Fibroblast of the conjunctiva (primary cell): ENCODE results near the gene RIMS3.
"Not testable (repeated sequence)": the region's sequence is repeated elsewhere in the genome, so short reads cannot be mapped to it uniquely, and the experiment has no call there.

ENCODE experiments used
- DNase-seq: peaks from one replicate; pipeline ENCODE4 v3.0.0-alpha.2; 2010; ENCODE audit warnings: low read depth

RIMS3 gene

DNA sequence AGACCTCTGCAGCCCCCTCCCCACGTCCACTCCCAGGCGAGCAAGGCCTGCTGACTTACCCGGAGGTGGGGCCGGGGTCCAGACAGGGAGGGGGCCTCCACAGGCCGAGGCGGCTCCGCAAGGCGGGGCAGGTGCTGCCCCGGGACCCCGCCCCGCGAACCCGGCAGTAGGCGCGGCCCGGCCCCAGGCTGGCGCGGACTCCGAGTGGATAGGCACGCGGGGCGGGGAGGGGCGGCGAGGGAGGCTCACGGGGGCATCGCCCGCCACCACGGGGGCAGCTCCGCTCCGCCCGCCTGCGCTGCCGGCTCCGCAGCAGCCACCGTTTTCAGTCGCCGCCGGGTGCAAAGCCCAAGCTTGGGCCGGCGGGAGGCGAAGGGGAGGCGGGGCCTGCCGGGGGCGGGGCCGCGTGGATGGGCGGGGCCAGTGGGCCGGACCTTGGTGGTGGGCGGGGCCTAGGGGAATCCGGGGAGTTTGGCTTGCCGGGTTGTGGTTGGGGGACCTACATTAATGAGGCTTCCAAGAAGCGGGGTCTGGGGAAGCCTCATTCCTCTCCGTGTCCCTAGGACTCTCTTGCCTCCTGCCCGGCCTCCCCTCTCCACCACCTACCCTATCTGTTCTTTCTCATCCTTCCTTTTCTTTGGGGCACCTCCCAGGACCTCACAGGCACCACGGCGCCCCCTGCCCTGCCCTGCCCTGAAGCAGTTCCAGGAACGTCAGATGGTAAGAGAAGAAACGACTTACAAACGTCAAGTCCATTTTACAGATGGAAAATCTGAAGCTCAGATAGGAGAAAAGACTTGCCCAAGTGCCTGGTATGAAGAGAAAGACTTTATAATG lies at the start of gene RIMS3:
RIMS3 (minus strand) TSS at position 348 of the 837 bp plus-strand sequence. CDS start 23,757 bp downstream, outside the sequence.
- DNase-seq = no peak

DNA sequence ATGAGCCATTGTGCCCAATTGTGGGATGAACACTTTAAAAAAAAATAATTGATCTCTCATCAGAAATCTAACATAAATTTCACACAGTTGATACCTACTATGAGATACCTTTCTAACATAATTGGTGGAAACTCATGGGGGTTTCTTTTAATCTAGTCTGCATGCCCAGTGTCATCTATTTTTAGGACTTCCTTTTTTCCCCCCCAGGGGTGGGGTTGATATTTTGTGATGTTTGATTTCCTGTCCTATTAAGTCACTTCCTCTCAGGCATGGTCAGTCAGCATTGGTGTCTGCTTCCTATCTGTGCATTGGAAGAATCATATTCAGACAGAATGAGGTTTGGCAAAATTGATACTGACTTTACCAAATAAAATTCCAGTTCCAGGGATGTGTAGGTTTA lies 47.5 kb upstream of the RIMS3 start:
- DNase-seq = no peak

DNA sequence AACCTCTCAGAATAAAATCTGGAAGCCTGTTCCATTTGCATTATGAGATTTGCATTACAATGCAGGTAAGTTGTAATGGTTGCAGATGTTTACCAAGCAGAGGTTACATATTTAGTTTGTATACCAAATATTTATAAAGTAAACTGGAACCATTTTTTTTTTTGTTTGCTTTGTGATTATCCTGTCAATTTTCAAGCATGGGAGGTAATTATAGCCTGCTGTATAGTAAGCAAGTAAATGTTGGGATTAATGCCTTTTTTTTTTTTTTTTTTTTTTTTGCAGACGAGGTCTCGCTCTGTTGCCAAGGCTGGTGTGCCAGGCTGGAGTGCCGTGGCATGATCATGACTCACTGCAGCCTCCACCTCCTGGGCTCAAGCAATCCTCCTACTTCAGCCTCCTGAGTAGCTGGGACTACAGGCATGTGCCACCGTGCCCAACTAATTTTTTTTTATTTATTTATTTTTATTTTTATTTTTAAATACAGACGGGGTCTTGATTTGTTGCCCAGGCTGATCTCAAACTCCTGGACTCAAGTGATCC lies 47.0 kb upstream of the RIMS3 start:
- no peak for DNase-seq

DNA sequence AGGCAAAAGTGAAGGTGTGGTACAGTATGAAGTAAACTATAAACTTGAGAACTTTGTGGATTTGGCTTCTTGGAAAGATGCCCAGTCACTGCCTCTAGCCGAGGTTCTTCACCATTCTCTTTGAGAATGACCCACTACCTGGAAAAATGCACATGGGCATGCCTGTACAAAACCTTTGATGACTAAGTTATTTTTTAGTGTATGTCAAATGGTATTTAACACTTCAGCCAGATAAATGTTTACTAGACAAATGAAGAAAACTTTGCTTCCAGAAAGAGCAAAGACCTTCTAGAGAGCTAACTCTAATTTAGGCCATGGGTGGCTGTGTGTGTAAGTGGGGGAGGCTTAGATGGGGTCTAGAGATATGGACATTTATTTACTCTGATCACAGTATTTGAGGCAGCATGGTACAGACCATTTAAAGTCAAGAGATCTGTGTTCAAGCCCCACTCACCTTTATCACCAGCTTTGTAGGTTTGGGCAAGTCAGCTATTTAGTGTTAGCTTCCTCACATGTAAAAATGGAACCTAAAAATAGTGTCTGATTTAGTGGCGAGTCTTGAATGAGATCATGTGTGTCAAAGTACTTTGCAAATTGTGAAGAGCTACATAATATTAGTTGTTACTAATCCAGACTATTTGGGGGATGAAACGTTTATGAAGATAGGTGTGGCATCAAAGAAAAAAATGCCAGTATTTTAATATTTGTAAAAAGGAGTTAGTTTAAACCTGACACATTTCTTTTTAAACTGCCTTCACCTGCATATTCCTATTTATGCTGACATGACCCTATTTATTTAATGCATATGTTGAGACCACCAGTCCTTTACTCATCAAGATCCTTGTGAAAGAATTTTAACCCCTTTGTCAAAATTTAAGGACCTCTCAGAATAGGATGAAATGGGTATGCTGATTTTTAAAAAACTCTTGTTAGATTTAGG lies 46.3 kb upstream of the RIMS3 start:
- DNase-seq = no peak

DNA sequence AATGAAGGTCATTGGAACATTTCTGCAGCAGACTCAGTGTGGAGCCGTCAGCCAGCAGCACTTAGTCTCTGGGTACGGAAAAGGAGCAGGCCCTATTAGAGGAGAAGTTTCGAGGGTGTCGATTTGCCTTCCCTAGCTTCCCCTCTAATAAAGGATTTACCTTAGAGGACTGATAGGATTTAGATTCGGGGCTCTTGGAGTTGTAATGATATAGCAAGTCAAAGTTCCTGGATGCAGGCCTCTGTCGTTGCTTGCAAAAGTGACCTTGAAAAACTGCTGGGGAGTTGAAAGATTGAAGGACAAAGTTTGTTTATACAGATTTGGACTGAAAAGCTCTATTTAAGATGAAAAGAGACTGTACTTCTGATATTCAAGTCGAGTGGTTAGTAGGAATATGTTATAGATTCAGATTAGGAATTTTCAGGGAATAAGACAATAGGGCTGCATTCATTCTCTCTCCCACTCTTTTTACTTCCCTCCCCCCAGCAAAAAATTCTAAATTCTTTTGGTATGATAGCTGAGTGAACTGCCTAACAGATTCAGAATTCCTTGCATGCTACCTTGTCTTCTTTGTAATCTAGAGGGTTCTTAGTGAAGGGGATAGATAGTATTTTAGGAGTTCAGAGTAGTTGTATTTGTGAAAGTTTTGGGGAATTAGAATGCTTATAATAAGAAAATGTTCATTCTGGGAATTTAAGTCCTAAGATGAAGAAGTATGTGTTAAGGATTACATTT lies 45.3 kb upstream of the RIMS3 start:
- DNase-seq = no peak

DNA sequence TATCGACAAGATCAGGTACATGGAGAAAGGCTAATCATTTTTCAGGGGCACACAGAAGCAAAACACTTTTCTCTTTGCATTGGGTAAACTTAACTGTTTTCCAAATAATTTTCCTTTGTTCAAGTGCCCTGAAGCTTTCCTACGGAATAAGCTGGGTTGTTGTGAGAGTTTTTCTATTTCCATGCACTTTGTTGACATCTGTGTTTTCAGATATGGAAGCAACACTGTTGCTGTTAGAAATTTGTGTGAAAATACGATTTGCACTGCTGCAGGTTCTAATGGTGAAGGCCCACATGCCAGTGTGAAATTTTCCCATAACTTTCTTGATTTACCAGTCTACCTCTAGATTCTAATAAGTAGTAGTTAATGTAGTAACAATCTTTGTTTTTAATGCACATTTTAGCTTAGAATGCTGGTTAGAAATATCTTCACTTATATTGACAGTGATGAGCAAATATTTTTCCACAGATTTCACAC lies 44.4 kb upstream of the RIMS3 start:
- DNase-seq = no peak

DNA sequence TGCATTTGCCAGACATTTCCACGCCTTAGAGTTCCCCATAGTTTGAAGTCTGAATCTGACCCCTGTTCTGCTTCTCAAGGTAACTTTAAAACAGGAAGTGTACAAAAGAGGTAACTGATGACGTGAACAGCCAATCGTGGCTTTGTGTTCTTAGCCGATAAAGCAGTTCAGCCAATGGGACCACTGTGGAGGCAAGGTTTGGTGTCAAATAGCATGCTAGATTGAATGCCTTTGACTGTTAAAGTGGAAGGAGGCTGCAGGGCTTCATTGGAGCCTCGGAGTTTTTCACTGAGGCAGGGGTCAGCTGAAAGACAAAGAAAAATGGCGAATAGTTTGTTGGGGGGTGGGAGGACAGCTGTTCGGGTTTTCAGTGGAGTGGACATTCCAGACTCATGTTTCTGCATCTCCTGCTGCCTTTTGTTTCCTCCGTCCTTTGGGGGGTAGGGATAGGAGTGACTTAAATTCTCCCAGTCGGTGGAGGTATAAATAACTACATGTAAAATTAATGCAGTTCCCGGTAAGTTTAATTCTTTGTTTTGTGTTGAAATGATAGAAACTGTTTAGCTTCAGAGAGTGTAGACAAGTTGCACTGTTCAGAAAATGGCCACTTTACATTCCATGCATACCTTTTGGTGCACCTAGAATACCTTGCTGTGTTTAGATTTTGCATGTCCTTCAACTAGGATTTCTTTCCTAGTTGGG lies 43.8 kb upstream of the RIMS3 start:
- peak; percentile 91 for DNase-seq

DNA sequence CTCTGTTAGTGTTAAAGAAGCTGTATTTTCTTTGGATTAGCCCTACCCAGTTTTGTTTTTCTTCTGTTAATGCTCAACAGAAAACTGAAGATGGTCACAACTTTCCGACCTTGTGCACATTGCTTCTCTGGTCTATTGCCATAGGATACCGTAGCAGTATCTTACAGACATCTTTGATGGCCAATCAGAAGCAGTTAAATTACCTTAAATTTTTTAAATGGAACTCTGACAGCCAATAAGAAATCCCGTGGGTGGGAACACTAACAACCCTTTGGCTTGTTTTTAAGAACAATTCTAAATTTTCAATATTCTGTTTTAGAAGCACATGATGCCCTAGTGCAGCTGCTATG lies 43.2 kb upstream of the RIMS3 start:
- peak; percentile 68 for DNase-seq

DNA sequence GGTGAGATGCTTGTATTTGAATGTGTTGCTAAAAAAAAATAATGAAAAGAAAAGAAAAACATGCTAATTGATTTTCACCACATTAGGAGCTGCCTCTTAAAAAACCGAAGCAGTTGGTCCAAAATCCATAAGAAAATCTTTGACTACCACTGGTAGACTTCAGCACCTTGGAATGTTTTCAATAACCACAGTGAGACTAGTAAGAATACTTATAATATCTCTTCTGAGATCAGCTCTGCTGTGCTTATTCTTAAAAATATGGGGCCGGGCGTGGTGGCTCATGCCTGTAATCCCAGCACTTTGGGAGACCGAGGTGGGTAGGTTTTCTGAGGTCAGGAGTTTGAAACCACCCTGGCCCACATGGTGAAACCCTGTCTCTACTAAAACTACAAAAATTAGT lies 41.1 kb upstream of the RIMS3 start:
- no peak for DNase-seq

DNA sequence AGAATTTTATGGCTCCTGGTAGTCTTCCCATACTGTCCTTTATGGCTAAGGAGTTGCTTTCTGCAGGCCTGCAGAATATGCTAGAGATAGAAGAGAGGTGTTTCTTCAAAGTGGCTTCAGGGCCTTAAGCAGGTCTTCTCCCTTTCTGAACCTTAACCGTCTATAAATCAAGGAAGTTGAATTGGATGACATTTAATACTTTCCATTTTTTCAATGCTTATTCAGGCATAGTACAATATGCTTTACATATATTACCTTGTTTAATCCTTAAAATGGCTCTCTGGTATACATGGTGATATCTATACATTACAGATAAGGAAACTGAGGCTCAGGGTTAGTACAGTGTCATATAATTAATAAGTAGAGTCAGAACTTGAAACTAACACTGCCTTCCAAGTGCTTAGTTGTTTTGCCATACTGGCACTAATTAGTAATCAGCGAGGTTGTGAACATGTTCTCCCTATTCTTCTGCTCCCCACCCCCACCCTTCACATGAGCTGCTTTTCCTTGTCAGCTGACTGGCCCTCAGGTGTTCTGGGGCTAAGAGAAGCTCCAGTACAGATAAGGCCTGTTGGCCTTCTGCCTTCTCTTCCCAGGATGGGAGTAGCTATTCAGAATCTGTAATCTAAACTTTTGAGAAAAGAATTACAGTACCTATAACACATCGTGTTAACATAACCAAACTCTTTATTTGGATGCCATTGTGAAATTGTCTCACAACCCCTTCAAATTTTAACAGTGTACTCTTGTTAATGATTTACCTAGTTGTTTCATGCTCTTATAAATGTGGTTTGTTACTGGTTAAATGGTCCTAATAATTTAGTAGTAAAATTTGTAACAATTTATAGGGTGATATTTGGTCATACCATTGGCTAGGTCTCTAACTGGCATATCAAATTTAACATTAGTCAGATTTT lies 39.6 kb upstream of the RIMS3 start:
- DNase-seq = no peak

DNA sequence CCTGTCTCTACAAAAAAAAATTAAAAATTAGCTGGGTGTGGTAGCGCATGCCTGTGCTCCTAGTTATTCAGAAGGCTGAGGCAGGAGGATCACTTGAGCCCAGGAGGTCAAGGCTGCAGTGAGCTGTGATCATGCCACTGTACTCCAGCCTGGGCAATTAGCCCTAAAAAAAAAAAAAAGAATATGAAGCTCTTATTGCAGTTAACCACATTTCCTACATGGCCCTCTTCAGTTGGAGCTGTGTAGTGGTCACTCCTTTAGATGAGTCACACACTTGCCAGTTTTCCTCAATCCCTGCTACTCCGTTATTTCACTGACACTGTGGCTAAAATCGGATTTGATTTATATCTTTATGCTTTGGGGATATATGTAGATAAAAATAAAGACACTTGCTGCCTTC lies 37.8 kb upstream of the RIMS3 start:
- DNase-seq = peak; percentile 23

DNA sequence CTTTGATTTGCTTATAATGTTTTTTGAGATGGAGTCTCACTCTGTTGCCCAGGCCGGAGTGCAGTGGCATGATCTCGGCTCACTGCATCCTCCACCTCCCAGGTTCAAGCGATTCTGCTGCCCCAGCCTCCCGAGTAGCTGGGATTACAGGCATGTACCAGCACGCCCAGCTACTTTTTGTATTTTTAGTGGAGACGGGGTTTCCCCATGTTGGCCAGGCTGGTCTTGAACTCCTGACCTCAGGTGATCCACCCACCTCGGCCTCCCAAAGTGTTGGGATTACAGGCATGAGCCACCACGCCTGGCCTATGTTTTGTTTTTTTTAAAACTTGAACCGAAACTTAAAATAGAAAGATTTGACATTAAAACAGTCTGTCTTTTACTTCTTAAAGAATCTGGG lies 37.3 kb upstream of the RIMS3 start:
- DNase-seq = not testable (repeated sequence)

DNA sequence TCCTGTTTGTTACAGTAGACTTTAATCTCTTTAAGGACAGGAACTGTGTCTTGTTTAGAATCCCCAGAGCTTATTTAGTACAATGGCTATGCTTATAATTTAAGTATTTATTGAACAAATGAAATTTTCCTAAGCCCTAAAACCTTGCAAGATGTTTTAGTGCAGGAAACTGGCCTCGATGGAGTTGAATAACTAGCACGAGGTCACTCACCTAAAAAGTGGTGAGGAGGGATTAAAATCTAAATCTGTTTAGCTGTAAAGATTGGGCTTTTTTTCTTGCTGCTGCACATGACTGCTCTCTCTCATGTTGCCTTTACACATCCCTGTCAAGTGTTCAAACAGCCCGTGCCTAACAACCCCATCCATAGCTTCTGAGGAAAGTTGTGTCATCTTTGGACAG lies 36.2 kb upstream of the RIMS3 start:
- no peak for DNase-seq

DNA sequence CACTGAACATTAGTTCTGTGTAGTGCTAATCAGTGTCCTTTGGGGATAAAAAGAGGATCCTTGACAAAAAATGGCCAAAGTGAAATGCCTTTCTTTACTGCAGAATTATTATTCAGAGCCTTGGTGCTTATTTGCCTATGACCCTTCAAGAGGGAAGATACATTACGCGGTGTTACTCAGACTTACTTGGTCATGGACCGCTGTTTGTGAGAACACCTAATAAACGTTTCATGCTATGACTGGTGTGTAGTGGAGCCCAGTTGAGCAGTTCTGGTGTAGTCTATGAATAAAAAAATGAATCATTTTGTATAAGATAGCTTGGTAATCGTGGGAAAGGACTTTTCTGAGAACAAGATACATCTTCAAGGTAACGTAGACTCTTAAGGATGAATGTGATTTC lies 34.3 kb upstream of the RIMS3 start:
- DNase-seq = no peak

DNA sequence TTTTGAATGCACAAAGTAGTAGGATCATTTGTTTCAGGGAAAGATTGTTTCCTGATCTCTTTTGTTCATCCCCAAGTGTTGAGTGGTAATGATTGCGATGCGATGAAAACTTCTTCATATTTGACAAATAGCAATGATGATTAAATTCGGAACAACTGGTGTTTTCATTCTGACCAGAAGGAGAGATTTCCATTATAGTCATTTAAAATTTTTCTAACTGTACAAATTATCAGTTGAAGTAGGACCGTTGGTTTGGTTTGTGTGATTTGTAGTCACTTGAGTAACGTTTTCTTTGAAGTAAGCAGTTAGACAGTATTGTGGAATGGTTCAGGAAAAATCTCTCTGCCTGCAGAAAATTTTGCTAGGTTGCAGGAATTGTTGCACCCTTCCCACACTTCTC lies 32.0 kb upstream of the RIMS3 start:
- no peak for DNase-seq

DNA sequence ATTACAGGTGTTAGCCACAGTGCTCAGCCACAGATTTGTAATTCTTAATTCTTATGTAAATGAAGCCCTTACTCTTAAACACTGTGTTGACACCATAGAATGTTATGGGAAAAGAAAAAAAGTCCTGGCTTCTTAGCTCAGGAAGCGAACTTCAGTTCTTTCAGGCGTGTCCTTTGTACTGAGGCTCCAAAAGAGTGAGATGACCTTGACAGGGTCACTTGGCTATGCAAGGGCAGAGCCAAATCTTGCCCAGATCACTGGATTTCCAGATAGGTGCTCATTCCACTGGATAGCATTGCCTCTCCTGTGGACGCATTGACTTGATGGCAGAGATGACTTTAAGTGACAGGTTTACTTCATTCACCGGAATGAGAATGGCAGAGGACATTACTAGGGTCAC lies 30.8 kb upstream of the RIMS3 start:
- DNase-seq = no peak

DNA sequence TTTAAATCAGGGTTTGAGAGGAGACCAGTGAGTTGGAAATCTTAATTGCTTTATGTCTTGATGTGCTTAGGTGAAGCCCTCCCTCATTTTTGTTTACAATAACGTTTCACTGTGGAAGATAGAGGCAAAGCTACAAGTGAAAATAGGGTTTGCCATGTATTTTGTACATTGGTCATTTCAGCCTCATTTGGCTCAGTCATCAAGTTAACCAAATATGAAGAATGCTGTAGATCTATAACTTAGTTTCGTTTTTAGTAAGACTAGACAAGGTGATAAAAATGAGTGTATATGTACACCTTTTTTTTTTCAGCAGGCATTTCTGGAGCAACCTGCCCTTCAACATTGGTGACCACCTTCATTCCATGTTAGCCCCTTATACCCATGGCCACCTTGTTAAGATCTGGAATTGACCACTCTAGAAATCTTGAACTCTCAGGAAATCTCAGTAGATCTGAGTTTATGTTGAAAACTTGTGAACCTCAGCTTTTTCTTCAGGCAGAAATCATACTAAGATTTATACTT lies 28.9 kb upstream of the RIMS3 start:
- DNase-seq = no peak

DNA sequence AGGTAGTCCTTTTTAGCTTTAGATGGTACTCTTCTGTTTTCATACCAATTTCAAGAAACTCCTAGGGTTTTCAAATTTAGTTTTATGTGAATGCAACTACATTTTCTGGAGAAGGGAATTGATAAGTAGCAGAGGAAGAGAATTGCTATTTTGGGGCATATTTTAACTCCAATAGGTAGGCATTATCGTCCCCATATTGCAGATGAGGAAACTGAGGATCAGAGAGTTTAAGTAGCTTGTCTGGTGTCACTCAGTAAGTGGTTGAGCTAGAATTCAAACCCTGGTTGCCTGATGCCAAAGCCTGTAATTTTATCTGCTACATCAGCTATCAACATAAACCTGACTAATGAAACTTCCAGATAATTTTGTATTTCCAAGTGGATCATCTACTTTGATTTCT lies 27.9 kb upstream of the RIMS3 start:
- no peak for DNase-seq

DNA sequence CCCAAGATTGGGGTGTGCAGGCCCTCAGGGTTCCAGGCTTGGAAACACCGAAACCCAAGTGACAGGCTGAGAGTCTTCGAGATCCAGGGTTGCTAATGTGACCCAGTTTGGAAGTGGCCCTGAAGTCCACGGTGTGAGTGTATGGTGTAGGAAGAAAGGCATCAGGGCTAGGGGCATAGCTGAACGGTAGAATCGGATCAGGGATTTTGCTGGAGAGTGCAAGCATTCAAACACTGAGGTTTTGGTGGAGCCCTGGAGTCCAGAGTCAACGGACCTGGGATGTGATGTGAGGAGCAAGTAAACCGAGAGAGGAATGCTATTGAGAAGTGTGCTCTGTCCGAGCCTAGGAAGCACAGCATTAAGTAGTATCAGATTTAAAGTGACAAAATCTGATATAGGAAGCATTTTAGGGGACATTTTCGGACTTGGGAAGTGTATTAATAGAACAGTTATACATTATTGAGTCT lies 27.0 kb upstream of the RIMS3 start:
- DNase-seq = no peak
